Neural progenitor cell (in vitro differentiated cells): ENCODE data around the gene MICU2. TPM values are rescaled to one million over a fixed set of nuclear protein-coding genes. Genes with fewer than 3 reads are reported as not detected.

ENCODE experiments used
- DNase-seq: peaks from one replicate; pipeline ENCODE4 v3.0.0-alpha.2; 2016; ENCODE audit warnings: low spot score
- H2AFZ ChIP-seq: fragments of 200-600 bp; sonication (generic); replicated peaks from 2 replicates; pipeline ENCODE4 v1.6.1; 2016; ENCODE audit warnings: antibody characterized with exemption
- H3F3A ChIP-seq: fragments of 200-600 bp; sonication (generic); 2 replicates; pipeline ENCODE4 v1.6.1; 2016; ENCODE audit warnings: antibody characterized with exemption, low read depth
- H3K27ac ChIP-seq: fragments of 200-600 bp; sonication (generic); 2 replicates; pipeline ENCODE4 v1.5.1; 2016; ENCODE audit warnings: mild to moderate bottlenecking
- H3K27me3 ChIP-seq: fragments of 200-600 bp; sonication (generic); 2 replicates; pipeline ENCODE4 v1.6.1; 2016; ENCODE audit warnings: mild to moderate bottlenecking, moderate library complexity
- H3K36me3 ChIP-seq: fragments of 200-600 bp; sonication (generic); 2 replicates; pipeline ENCODE4 v1.5.1; 2016
- H3K4me1 ChIP-seq: fragments of 200-600 bp; sonication (generic); 2 replicates; pipeline ENCODE4 v1.6.1; 2016; ENCODE audit warnings: mixed run types
- H3K4me2 ChIP-seq: fragments of 200-600 bp; sonication (generic); 2 replicates; pipeline ENCODE4 v1.6.1; 2016
- H3K4me3 ChIP-seq: fragments of 200-600 bp; sonication (generic); 2 replicates; pipeline ENCODE4 v1.5.1; 2016
- H3K79me2 ChIP-seq: fragments of 200-600 bp; sonication (generic); 2 replicates; pipeline ENCODE4 v1.6.1; 2016; ENCODE audit warnings: low read depth
- H3K9ac ChIP-seq: fragments of 200-600 bp; sonication (generic); 2 replicates; pipeline ENCODE4 v1.6.1; 2016
- H3K9me3 ChIP-seq: fragments of 200-600 bp; sonication (generic); 2 replicates; pipeline ENCODE4 v1.5.1; 2016; ENCODE audit warnings: low read depth
- H4K20me1 ChIP-seq: fragments of 200-600 bp; sonication (generic); 2 replicates; pipeline ENCODE4 v1.6.1; 2016; ENCODE audit warnings: low read depth
- H3K27ac Mint-ChIP-seq: 3 replicates; pipeline ENCODE4 v1.8.0; 2021; ENCODE audit warnings: mixed read lengths
- H3K27me3 Mint-ChIP-seq: 2 replicates; pipeline ENCODE4 v1.8.0; 2022; ENCODE audit warnings: low read depth, mild to moderate bottlenecking, inconsistent platforms, moderate library complexity, mixed read lengths; ENCODE audit not compliant: insufficient read depth
- H3K36me3 Mint-ChIP-seq: 3 replicates; pipeline ENCODE4 v1.8.0; 2021; ENCODE audit warnings: mixed read lengths
- H3K4me1 Mint-ChIP-seq: 3 replicates; pipeline ENCODE4 v1.8.0; 2021; ENCODE audit warnings: mixed read lengths
- H3K4me3 Mint-ChIP-seq: 3 replicates; pipeline ENCODE4 v1.8.0; 2021; ENCODE audit warnings: mild to moderate bottlenecking, moderate library complexity, mixed read lengths
- H3K9me3 Mint-ChIP-seq: 3 replicates; pipeline ENCODE4 v1.8.0; 2020; ENCODE audit warnings: mixed read lengths
- CTCF ChIP-seq: fragments of 200-600 bp; sonication (generic); IDR thresholded peaks from 2 replicates; pipeline ENCODE4 v1.5.1; 2017; ENCODE audit warnings: antibody characterized with exemption, mild to moderate bottlenecking
- EZH2 ChIP-seq: fragments of 200-600 bp; sonication (generic); IDR thresholded peaks from 2 replicates; pipeline ENCODE4 v1.6.1; 2017; ENCODE audit warnings: antibody characterized with exemption, mild to moderate bottlenecking, moderate library complexity
- EZH2phosphoT487 ChIP-seq: fragments of 200-600 bp; sonication (generic); IDR thresholded peaks from 2 replicates; pipeline ENCODE4 v1.6.1; 2017; ENCODE audit warnings: antibody characterized with exemption
- total RNA-seq: library from RNA; depleted of rRNA; stranded (reverse); fragments of >200 nt; gene quantifications from 2 replicates; pipeline ENCODE4 v1.2.3, GENCODE V29; 2015; ENCODE audit warnings: low replicate concordance

MICU2 gene
- total RNA-seq, 1 donor from 2014 or later, result 112 TPM

GRCh38 chr13:21541980-21542379, 62.0 kb downstream of the MICU2 start:
- Mint-ChIP-seq H3K4me3 (no peak overlapping the region), H3K27ac (no peak overlapping the region), H3K4me1 (peaks cover 5% of the 10 kb centered on the region), H3K9me3 (no peaks in the 10 kb centered on the region), H3K27me3 (no peaks in the 10 kb centered on the region), H3K36me3 (peaks cover 22% of the 10 kb centered on the region)
- no peak for DNase-seq
- Histone ChIP-seq H3K27me3 (no peaks in the 10 kb centered on the region), H3K27ac (no peak overlapping the region), H3K4me2 (no peak overlapping the region), H3K9ac (no peak overlapping the region), H3K79me2 (peaks cover 32% of the 10 kb centered on the region), H3K9me3 (no peaks in the 10 kb centered on the region), H3K4me3 (no peak overlapping the region), H3K36me3 (no peaks in the 10 kb centered on the region), H3K4me1 (peaks cover 5% of the 10 kb centered on the region), H2AFZ (no peak overlapping the region), H4K20me1 (peaks cover 5% of the 10 kb centered on the region), H3F3A (no peaks in the 10 kb centered on the region)
- TF ChIP-seq EZH2phosphoT487 (no peak), EZH2 (no peak), CTCF (no peak)

GRCh38 chr13:21541271-21541670, 62.7 kb downstream of the MICU2 start:
- Histone ChIP-seq H4K20me1 (peaks cover 5% of the 10 kb centered on the region), H3F3A (no peaks in the 10 kb centered on the region), H3K36me3 (no peaks in the 10 kb centered on the region), H3K27ac (no peak overlapping the region), H3K4me1 (peaks cover 5% of the 10 kb centered on the region), H3K27me3 (no peaks in the 10 kb centered on the region), H3K79me2 (peaks cover 32% of the 10 kb centered on the region), H3K4me2 (no peak overlapping the region), H3K9ac (no peak overlapping the region), H3K4me3 (no peak overlapping the region), H3K9me3 (no peaks in the 10 kb centered on the region), H2AFZ (no peak overlapping the region)
- no peak for TF ChIP-seq EZH2
- no peak for TF ChIP-seq CTCF
- no peak for TF ChIP-seq EZH2phosphoT487
- no peak overlapping the region for H3K27ac Mint-ChIP-seq
- H3K36me3 Mint-ChIP-seq, result peaks cover 22% of the 10 kb centered on the region
- H3K4me1 Mint-ChIP-seq, result peaks cover 5% of the 10 kb centered on the region
- no peak for DNase-seq
- H3K4me3 Mint-ChIP-seq, result no peak overlapping the region
- H3K27me3 Mint-ChIP-seq, result no peaks in the 10 kb centered on the region
- H3K9me3 Mint-ChIP-seq, result no peaks in the 10 kb centered on the region

- Mint-ChIP-seq H3K27me3 (no peaks in the 10 kb centered on the region), H3K4me1 (peaks cover 5% of the 10 kb centered on the region), H3K36me3 (peaks cover 15% of the 10 kb centered on the region), H3K9me3 (no peaks in the 10 kb centered on the region), H3K27ac (no peak overlapping the region), H3K4me3 (no peak overlapping the region)
- no peak overlapping the region for H2AFZ ChIP-seq
- peaks cover 32% of the 10 kb centered on the region for H3K79me2 ChIP-seq
- no peak overlapping the region for H3K4me3 ChIP-seq
- H4K20me1 ChIP-seq, result peaks cover 5% of the 10 kb centered on the region
- no peaks in the 10 kb centered on the region for H3K36me3 ChIP-seq
- no peak for TF ChIP-seq EZH2phosphoT487
- TF ChIP-seq CTCF, result no peak
- no peak for TF ChIP-seq EZH2
- no peak overlapping the region for H3K9ac ChIP-seq
- H3F3A ChIP-seq, result no peaks in the 10 kb centered on the region
- no peaks in the 10 kb centered on the region for H3K27me3 ChIP-seq
- H3K27ac ChIP-seq, result no peak overlapping the region
- no peaks in the 10 kb centered on the region for H3K9me3 ChIP-seq
- DNase-seq, result no peak
- H3K4me2 ChIP-seq, result no peak overlapping the region
- peaks cover 5% of the 10 kb centered on the region for H3K4me1 ChIP-seq
These were observed 64.3 kb downstream of the MICU2 start for GRCh38 chr13:21539687-21540086.
